ENCODE data around the gene AXDND1. TPM values are rescaled to one million over a fixed set of nuclear protein-coding genes. Genes with fewer than 3 reads are reported as not detected.

The AXDND1 gene
- total and polyA plus RNA-seq, 9 of the 15 experiments (the other 6 are each of a cell fraction or from before 2014, with no cell fraction given) = 0.03 to 0.13 (median 0.06) TPM; not detected in 5

DNA sequence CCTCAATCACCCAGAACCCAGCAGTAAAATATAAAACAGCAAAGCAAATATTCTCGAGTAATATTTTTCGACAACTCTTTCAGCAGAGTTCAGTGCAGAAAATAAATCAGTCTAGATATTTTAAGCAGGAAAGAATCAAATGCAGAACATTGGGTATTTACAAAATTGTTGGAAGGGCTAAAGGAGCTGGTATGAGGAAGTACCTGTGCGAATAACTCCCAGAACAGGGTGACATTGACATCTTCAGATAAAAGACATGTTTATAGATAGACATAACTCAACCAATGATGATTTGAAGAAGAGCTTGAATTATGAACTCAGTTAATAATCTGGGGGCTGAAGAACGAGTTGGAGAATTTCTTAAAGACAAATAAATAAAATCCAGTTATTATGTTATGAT lies 6.4 kb downstream of the AXDND1 start:
- POLR2A ChIA-PET = no interaction called here
- no peaks in the 10 kb centered on the region for H3K9me3 ChIP-seq (replicated peaks; ENCODE audit: control insufficient read depth, insufficient read depth, low read depth, low read length)
- H2AFZ ChIP-seq (ENCODE audit: low read depth, low read length) = no peak overlapping the region
- DNase-seq (ENCODE audit: extremely low read depth in 1 of 4, low spot score in 3 of 4) (no peak), FAIRE-seq (no peak), ATAC-seq (no peak)
- H3K4me1 ChIP-seq (replicated peaks in 1 of 2; ENCODE audit: control insufficient read depth in 2 of 2, insufficient read depth in 2 of 2, low read length in 2 of 2) = no peaks in the 10 kb centered on the region
- TF ChIP-seq, protein P1, sequence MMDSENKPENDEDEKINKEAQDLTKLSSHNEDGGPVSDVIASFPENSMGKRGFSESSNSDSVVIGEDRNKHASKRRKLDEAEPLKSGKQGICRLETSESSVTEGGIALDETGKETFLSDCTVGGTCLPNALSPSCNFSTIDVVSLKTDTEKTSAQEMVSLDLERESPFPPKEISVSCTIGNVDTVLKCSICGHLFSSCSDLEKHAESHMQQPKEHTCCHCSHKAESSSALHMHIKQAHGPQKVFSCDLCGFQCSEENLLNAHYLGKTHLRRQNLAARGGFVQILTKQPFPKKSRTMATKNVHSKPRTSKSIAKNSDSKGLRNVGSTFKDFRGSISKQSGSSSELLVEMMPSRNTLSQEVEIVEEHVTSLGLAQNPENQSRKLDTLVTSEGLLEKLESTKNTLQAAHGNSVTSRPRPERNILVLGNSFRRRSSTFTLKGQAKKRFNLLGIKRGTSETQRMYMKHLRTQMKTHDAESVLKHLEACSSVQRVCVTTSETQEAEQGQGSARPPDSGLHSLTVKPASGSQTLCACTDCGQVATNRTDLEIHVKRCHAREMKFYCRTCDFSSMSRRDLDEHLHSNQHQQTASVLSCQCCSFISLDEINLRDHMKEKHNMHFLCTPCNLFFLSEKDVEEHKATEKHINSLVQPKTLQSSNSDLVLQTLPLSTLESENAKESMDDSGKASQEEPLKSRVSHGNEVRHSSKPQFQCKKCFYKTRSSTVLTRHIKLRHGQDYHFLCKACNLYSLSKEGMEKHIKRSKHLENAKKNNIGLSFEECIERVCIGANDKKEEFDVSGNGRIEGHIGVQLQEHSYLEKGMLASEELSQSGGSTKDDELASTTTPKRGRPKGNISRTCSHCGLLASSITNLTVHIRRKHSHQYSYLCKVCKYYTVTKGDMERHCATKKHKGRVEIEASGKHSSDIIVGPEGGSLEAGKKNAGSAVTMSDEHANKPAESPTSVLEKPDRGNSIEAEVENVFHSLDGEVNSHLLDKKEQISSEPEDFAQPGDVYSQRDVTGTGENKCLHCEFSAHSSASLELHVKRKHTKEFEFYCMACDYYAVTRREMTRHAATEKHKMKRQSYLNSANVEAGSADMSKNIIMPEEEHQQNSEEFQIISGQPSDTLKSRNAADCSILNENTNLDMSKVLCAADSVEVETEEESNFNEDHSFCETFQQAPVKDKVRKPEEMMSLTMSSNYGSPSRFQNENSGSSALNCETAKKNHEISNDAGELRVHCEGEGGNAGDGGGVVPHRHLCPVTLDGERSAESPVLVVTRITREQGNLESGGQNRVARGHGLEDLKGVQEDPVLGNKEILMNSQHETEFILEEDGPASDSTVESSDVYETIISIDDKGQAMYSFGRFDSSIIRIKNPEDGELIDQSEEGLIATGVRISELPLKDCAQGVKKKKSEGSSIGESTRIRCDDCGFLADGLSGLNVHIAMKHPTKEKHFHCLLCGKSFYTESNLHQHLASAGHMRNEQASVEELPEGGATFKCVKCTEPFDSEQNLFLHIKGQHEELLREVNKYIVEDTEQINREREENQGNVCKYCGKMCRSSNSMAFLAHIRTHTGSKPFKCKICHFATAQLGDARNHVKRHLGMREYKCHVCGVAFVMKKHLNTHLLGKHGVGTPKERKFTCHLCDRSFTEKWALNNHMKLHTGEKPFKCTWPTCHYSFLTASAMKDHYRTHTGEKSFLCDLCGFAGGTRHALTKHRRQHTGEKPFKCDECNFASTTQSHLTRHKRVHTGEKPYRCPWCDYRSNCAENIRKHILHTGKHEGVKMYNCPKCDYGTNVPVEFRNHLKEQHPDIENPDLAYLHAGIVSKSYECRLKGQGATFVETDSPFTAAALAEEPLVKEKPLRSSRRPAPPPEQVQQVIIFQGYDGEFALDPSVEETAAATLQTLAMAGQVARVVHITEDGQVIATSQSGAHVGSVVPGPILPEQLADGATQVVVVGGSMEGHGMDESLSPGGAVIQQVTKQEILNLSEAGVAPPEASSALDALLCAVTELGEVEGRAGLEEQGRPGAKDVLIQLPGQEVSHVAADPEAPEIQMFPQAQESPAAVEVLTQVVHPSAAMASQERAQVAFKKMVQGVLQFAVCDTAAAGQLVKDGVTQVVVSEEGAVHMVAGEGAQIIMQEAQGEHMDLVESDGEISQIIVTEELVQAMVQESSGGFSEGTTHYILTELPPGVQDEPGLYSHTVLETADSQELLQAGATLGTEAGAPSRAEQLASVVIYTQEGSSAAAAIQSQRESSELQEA (IDR thresholded peaks at IDR 0.05; ENCODE audit: low read depth) = no peak
- TF ChIP-seq MED1 (CRISPR knock-in tag; IDR thresholded peaks at IDR 0.05; ENCODE audit: borderline replicate concordance) = no peak
- TF ChIP-seq, protein P2, sequence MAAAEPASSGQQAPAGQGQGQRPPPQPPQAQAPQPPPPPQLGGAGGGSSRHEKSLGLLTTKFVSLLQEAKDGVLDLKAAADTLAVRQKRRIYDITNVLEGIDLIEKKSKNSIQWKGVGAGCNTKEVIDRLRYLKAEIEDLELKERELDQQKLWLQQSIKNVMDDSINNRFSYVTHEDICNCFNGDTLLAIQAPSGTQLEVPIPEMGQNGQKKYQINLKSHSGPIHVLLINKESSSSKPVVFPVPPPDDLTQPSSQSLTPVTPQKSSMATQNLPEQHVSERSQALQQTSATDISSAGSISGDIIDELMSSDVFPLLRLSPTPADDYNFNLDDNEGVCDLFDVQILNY (CRISPR knock-in tag; IDR thresholded peaks at IDR 0.05) = no peak
- no peak for TF ChIP-seq ZBTB5 (IDR thresholded peaks at IDR 0.05)
- no peak for TF ChIP-seq HNRNPK (IDR thresholded peaks at IDR 0.05; ENCODE audit: low read depth, low read length, poor library complexity, severe bottlenecking)
- TF ChIP-seq MYBL2 (IDR thresholded peaks at IDR 0.05; ENCODE audit: low read depth) = no peak
- no peak for TF ChIP-seq MYBL2 (CRISPR knock-in tag; IDR thresholded peaks at IDR 0.05; ENCODE audit: borderline replicate concordance)
- no peak for TF ChIP-seq MAFG (tag; conservative IDR thresholded peaks at IDR 0.05)
- BruUV-seq (replicated peaks) = no TSS peak
- no peak overlapping the region for H3K27ac ChIP-seq (ENCODE audit: extremely low read depth, low read depth, low read length)
- no peaks in the 10 kb centered on the region for H3K36me3 ChIP-seq (ENCODE audit: control insufficient read depth, insufficient read depth, low read length)
- no peak overlapping the region for H3K9ac ChIP-seq (ENCODE audit: insufficient read depth in 1 of 2, low read depth in 2 of 2, low read length in 2 of 2)
- no peak overlapping the region for H3K4me2 ChIP-seq (ENCODE audit: insufficient read depth, low read length)
- no peak overlapping the region for H3K4me3 ChIP-seq
- H3K79me2 ChIP-seq (ENCODE audit: control insufficient read depth, insufficient read depth, low read length) = no peaks in the 10 kb centered on the region
- H3K9me1 ChIP-seq (ENCODE audit: control insufficient read depth, insufficient read depth, low read length) = no peaks in the 10 kb centered on the region
- CTCF ChIA-PET (ENCODE audit: low intra/inter-chr PET ratio) = no interaction called here
- WGBS (ENCODE audit: insufficient coverage, low coverage, missing lambda C conversion rate) = 0% methylated on average over 4 of the region's 4 CpGs
- peaks cover 0 to 6% of the 10 kb centered on the region in 2 experiments; a peak in 1 of 5 replicates for H3K27me3 ChIP-seq (ENCODE audit: control insufficient read depth in 2 of 2, insufficient read depth in 2 of 2, low read length in 2 of 2)
- in situ Hi-C loops (cut with MboI) = loop anchor here (10.0 to 25.0 kb wide), 2 partner anchors 607 to 835 kb away; no protein-coding TSS in a partner anchor
- no peaks in the 10 kb centered on the region for H4K20me1 ChIP-seq (replicated peaks; ENCODE audit: control insufficient read depth, insufficient read depth, low read length)
- intact Hi-C loops (cut with micrococcal nuclease) = loop anchor here (10.0 kb wide), 1 partner anchor 827 kb away; no protein-coding TSS in a partner anchor

All from K562 (cell line).